ENCODE results near the gene MYCBPAP. TPM values are rescaled to one million over a fixed set of nuclear protein-coding genes. Genes with fewer than 3 reads are reported as not detected.

Gene MYCBPAP, protein sequence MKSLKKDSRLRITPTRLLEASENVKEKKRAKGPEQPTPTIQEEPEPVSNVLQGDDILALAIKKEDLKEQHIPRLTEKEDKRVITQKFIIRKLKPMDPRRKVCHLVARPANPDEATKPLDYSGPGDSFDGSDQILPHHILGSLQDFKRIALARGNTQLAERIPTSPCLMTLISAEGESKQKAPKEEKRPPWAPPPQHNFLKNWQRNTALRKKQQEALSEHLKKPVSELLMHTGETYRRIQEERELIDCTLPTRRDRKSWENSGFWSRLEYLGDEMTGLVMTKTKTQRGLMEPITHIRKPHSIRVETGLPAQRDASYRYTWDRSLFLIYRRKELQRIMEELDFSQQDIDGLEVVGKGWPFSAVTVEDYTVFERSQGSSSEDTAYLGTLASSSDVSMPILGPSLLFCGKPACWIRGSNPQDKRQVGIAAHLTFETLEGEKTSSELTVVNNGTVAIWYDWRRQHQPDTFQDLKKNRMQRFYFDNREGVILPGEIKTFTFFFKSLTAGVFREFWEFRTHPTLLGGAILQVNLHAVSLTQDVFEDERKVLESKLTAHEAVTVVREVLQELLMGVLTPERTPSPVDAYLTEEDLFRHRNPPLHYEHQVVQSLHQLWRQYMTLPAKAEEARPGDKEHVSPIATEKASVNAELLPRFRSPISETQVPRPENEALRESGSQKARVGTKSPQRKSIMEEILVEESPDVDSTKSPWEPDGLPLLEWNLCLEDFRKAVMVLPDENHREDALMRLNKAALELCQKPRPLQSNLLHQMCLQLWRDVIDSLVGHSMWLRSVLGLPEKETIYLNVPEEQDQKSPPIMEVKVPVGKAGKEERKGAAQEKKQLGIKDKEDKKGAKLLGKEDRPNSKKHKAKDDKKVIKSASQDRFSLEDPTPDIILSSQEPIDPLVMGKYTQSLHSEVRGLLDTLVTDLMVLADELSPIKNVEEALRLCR
- 1 to 10 TPM in 4 of 8 experiments, under 1 TPM in 3, not detected in 1; 0.71 to 2.8 (median 1.2) TPM for total RNA-seq

DNA sequence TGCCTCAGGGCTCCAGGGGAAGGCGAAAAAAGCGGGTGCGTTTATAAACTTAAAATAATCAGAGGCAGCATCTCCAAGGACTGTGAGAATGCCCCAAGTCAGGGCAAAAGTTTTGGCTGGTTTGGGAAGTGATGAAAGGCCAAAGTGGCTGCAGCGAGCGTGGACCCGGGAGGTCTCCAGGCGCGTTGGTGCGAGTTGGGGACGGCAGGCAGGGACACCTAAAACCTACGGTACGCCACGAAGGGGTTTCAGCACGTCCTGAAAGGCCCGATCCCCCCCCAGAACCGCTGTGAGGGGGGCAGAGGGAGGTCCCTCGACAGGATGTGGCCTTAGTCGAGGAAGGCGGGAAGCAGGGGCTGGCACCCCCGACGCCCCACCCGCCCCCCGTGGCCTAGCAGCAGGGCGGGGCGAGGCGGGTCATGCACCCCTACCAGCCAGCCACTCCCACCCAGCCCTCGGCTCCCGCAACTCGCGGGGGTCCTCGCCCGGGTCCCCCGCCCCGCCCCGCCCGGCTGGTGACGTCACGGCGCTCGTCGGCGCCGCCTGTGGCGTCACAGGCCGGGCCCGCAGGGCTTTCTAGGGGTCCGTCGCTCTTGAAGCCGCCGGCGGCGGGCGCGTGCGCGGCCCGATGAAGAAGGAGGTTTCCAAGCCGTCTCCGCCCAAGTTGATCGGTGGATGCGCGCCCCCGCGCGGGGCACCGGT lies at the start of gene MYCBPAP:
MYCBPAP (plus strand) TSS at position 569 of the 702 bp plus-strand sequence. CDS start 236 bp downstream, outside the sequence.
- WGBS, 10 experiments, result 0 to 91% methylated on average over 4 to 7 of the region's 66 CpGs; no CpG with 5 or more reads in 8 of the 10 experiments
- H3K4me1 ChIP-seq (replicated peaks in 1 of 2), result peaks cover 6 to 25% of the 10 kb centered on the region in 2 donors
- ATAC-seq (replicated peaks in 6 of 8), result peak; percentile 58 to 89 (median 72)
- peak within 1 kb of the TSS in 1 of 2 donors; percentile 57 for H3K27ac ChIP-seq
- H3K4me3 ChIP-seq, result peak within 1 kb of the TSS; percentile 22 to 36 (median 31)
- in situ Hi-C loops (cut with MboI; ENCODE audit: low pct_unique_long_range_greater_than_20kb in 2 of 9, low sequenced_read_pairs in 9 of 9, unreplicated experiment in 9 of 9), result no loop called here

DNA sequence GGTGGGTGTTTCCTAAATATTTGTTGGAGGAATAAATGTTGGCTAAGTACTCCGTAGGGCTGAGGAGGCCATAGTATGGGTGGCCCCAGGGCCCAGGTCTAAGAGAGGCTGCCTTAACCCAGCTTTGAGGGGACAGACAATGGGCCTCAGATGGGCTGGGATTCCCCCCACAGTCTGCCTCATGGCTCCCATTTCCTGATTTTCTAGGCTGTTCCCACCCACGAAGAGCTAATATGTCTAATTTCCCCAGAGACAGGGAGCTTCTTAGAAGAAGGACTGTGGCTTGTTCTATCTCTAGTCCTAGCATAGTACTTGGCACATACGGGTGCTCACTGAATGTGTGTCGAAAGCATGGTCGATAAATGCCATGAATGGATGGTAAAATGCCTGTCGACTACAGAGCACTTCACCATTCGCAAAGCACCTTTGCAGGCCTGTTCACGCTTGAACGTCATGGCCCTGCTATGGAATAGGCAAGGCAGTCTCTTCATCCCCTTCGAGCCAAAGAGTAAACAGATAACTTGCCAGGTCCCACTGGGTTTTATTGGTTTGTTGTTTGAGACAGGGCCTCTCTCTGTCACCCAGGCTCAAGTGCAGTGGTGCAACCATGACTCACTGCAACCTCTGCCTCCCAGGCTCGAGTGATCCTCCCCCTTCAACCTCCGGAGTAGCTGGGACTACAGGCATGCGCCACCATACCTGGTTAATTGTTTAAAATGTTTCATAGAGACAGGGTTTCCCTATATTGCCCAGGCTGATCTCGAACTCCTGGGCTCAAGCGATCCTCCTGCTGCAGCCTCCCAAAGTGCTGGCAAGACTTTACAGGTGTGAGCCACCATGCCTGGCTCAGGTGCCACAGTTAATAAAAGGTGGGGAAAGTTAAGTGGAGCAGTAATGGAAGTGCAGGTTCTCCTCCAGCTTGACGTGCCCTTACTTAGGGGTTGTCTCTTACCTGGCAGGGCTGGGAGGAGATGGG lies 49.2 kb upstream of the MYCBPAP start:
- WGBS, 10 experiments, result 57 to 100% (median 85%) methylated on average over 3 to 13 of the region's 16 CpGs; no CpG with 5 or more reads in 2 of the 10 experiments
- no peak overlapping the region for H3K27ac ChIP-seq
- no peak for ATAC-seq (replicated peaks in 6 of 8)
- no peaks in the 10 kb centered on the region for H3K4me1 ChIP-seq (replicated peaks in 1 of 2)
- no peak overlapping the region for H3K4me3 ChIP-seq
- in situ Hi-C loops (cut with MboI; ENCODE audit: low pct_unique_long_range_greater_than_20kb in 2 of 9, low sequenced_read_pairs in 9 of 9, unreplicated experiment in 9 of 9), result no loop called here

DNA sequence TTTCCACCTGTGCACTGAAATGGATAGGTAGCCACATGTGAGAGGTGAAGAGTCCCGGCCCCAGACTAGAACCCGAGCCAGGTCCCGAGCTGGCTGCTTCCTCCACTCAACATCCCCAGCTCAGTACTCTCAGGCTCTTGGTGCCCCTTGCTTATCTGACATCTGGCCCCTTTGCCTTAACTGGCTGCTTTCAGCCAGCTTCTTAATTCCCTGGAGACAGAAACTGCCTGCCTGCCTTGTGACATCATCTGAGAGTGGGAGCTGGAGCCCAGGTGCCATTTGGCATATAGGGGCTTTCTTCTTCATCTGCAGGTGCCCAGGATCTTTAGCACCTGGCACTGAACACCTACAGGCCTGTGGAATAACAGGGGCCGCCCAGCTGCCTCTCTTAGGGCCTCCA lies 48.5 kb upstream of the MYCBPAP start:
- WGBS, 10 experiments, result 50 to 86% (median 80%) methylated on average over 1 of the region's 4 CpGs; no CpG with 5 or more reads in 6 of the 10 experiments
- Histone ChIP-seq H3K27ac (no peak overlapping the region), H3K4me3 (no peak overlapping the region), H3K4me1 (replicated peaks in 1 of 2) (no peaks in the 10 kb centered on the region)
- in situ Hi-C loops (cut with MboI; ENCODE audit: low pct_unique_long_range_greater_than_20kb in 2 of 9, low sequenced_read_pairs in 9 of 9, unreplicated experiment in 9 of 9), result no loop called here
- peak in 1 of 8 experiments; percentile 35 for ATAC-seq (replicated peaks in 6 of 8)

DNA sequence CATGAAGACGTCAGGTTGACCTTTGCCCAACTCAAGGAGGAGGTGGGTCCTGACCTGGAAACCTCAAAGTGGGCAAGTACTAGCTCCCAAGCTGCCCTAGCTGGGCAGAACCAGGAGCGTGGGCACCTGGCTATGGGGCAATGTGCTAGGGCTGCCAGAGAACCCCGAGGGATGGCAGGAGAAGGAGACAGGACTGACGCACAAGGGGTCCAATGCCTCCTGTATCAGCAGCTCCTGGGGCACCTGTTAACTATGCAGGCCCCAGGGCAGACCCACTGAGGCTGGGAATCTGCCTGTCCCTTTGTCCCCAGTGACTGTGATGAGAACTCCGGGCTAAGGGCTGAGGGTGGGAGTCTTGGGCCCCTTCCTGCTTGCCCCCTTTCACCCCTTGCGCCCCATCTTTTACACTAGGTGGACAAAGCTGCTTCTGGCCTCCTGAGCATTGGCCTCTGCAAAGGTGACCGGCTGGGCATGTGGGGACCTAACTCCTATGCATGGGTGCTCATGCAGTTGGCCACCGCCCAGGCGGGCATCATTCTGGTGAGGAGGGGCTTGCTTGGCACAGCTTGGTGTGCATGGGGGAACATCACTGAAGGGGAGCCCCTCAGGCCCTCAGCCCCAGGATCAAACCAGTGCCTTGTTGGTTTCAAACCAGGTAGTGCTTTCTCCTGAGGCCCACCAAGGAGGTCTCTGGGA lies 47.3 kb upstream of the MYCBPAP start:
- ATAC-seq (replicated peaks in 6 of 8), result no peak
- no peak overlapping the region for H3K27ac ChIP-seq
- in situ Hi-C loops (cut with MboI; ENCODE audit: low pct_unique_long_range_greater_than_20kb in 2 of 9, low sequenced_read_pairs in 9 of 9, unreplicated experiment in 9 of 9), result no loop called here
- WGBS, 10 experiments, result 67 to 100% (median 91%) methylated on average over 1 to 2 of the region's 9 CpGs; no CpG with 5 or more reads in 6 of the 10 experiments
- no peaks in the 10 kb centered on the region for H3K4me1 ChIP-seq (replicated peaks in 1 of 2)
- H3K4me3 ChIP-seq, result no peak overlapping the region

DNA sequence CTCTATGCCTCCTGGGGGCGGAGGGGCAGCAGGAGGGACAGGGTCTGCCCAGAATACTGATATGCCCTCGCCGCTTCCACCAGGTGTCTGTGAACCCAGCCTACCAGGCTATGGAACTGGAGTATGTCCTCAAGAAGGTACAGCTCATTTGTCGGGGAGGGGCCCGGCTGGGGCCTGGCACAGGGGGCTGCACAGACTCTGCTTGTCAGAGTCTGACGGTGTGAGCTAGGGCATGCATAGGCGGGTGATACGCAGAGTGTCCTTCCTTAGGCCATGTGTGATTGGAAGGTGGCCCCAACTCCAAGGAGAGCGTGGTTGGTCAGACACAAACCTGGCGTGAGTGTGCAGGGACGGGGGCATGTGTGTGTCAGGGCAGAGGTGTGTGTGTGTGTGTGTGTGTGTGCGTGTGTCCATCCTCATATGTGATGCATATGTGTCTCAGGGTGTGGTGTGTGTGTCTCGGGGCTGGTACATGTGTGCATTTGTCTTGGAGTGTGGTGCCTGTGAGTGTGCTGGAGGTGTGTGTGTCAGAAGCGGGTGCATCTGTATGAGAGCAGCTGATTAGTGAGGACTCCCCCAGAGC lies 46.6 kb upstream of the MYCBPAP start:
- no peak overlapping the region for H3K4me3 ChIP-seq
- ATAC-seq (replicated peaks in 6 of 8), result peak in 2 of 8 experiments; percentile 17 to 21
- in situ Hi-C loops (cut with MboI; ENCODE audit: low pct_unique_long_range_greater_than_20kb in 2 of 9, low sequenced_read_pairs in 9 of 9, unreplicated experiment in 9 of 9), result no loop called here
- 73 to 100% methylated on average over 1 to 3 of the region's 14 CpGs; no CpG with 5 or more reads in 8 of the 10 experiments for WGBS, 10 experiments
- no peak overlapping the region for H3K27ac ChIP-seq
- H3K4me1 ChIP-seq (replicated peaks in 1 of 2), result no peaks in the 10 kb centered on the region

DNA sequence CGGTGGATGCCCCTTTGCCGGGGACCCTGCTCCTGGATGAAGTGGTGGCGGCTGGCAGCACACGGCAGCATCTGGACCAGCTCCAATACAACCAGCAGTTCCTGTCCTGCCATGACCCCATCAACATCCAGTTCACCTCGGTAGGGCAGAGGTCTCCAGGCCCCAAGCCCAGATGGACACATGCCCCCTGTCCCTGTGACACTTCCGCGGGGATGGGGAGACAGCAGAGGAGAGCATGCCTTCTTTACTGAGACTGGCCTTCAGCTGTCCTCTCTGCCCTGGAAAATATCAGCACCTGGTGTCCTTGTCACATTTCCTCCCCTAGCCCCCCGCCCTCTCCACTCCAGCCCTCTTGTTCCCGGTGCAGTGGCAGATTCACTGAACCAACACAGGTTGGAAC lies 45.8 kb upstream of the MYCBPAP start:
- no peak for ATAC-seq (replicated peaks in 6 of 8)
- H3K27ac ChIP-seq, result no peak overlapping the region
- in situ Hi-C loops (cut with MboI; ENCODE audit: low pct_unique_long_range_greater_than_20kb in 2 of 9, low sequenced_read_pairs in 9 of 9, unreplicated experiment in 9 of 9), result no loop called here
- 37 to 83% methylated on average over 1 to 2 of the region's 9 CpGs; no CpG with 5 or more reads in 8 of the 10 experiments for WGBS, 10 experiments
- H3K4me3 ChIP-seq, result no peak overlapping the region
- H3K4me1 ChIP-seq (replicated peaks in 1 of 2), result no peaks in the 10 kb centered on the region

DNA sequence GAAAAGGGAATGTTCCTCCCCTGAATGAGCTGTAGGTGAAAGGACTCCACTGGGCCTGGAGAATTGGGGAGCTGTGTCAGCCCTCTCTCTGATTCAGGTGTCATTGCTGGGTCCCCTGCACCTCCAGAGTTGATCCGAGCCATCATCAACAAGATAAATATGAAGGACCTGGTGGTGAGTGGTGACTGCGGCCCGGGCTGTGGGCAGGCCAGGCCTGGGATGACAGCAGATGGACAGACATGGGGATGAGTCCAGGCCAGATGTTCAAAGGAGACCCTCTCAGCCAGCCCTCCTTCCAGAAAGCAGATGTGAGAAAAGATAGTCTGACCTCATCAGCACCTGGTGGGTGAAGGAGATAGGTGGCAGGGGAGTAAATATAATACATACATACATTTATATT lies 44.1 kb upstream of the MYCBPAP start:
- no peak for ATAC-seq (replicated peaks in 6 of 8)
- 80 to 100% methylated on average over 3 of the region's 3 CpGs; no CpG with 5 or more reads in 8 of the 10 experiments for WGBS, 10 experiments
- Histone ChIP-seq H3K27ac (no peak overlapping the region), H3K4me1 (replicated peaks in 1 of 2) (peaks cover 0 to 2% of the 10 kb centered on the region in 2 donors), H3K4me3 (no peak overlapping the region)
- in situ Hi-C loops (cut with MboI; ENCODE audit: low pct_unique_long_range_greater_than_20kb in 2 of 9, low sequenced_read_pairs in 9 of 9, unreplicated experiment in 9 of 9), result no loop called here

DNA sequence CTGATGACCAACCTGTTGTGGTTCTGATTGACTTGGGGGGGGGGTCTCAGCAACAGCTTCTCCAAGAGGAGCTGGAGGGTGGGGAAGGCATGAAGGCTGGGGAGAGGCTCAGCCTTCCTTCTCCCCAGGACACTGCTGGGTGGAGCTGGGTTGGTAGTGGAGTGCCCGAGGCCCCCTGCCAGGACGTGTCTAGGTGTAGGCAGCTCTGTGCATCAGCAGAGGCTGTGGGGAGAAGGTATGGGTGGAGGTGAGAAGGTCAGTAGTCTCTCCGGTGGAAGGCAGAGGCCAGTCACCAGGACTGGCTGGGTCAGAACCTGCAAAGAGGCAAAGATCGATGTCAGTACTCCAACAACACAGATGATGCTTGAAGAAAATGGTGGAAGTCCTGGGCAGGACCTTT lies 43.5 kb upstream of the MYCBPAP start:
- ATAC-seq (replicated peaks in 6 of 8), result no peak
- Histone ChIP-seq H3K4me3 (no peak overlapping the region), H3K4me1 (replicated peaks in 1 of 2) (peaks cover 0 to 2% of the 10 kb centered on the region in 2 donors), H3K27ac (no peak overlapping the region)
- WGBS, 10 experiments, result 60 to 100% methylated on average over 1 of the region's 4 CpGs; no CpG with 5 or more reads in 8 of the 10 experiments
- in situ Hi-C loops (cut with MboI; ENCODE audit: low pct_unique_long_range_greater_than_20kb in 2 of 9, low sequenced_read_pairs in 9 of 9, unreplicated experiment in 9 of 9), result no loop called here

DNA sequence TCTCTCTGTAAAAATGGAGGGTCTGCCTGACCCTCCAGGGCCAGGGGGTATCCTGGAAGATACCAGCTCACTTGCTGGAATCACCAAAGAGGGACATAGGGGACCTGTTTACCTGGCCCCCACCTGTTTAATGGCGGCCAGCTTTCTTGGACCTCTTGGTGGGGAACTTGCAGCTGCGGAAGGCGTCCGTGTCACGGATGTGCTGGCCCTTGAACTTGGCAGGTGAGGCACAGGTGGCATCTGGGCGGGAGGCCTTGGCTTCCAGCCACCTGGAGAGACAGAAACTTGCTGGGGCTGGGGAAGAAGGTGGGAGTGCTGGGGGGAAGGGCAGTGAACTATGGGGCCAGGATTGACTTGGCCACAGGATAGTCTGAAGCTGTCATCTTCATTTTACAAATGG lies 43.1 kb upstream of the MYCBPAP start:
- in situ Hi-C loops (cut with MboI; ENCODE audit: low pct_unique_long_range_greater_than_20kb in 2 of 9, low sequenced_read_pairs in 9 of 9, unreplicated experiment in 9 of 9), result no loop called here
- Histone ChIP-seq H3K4me1 (replicated peaks in 1 of 2) (peaks cover 0 to 2% of the 10 kb centered on the region in 2 donors), H3K4me3 (no peak overlapping the region), H3K27ac (no peak overlapping the region)
- ATAC-seq (replicated peaks in 6 of 8), result no peak
- 71 to 86% methylated on average over 4 to 5 of the region's 6 CpGs; no CpG with 5 or more reads in 8 of the 10 experiments for WGBS, 10 experiments

DNA sequence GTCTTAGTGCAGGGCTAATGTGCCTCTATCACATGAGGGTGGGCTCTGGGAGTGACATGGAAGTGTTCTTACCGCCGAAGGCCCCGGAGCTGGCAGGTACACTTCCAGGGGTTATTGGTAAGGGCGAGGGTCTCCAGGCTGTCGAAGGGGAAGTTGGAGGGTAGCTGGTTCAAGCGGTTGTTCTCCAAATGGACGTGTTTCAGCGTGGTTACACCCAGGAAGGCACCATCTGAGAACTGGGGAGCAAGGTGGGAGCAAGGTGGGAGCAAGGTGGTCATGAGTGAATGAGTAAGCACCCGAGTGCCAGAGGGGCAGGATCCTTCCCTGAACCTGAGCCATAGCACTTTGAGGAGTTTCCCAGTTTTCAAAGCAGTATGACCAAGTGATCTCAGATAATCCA lies 42.6 kb upstream of the MYCBPAP start:
- H3K27ac ChIP-seq, result no peak overlapping the region
- H3K4me3 ChIP-seq, result no peak overlapping the region
- 43 to 100% (median 78%) methylated on average over 1 to 4 of the region's 9 CpGs; no CpG with 5 or more reads in 4 of the 10 experiments for whole genome bisulfite sequencing, 10 experiments
- in situ Hi-C loops (cut with MboI; ENCODE audit: low pct_unique_long_range_greater_than_20kb in 2 of 9, low sequenced_read_pairs in 9 of 9, unreplicated experiment in 9 of 9), result no loop called here
- no peak for ATAC-seq (replicated peaks in 6 of 8)
- H3K4me1 ChIP-seq (replicated peaks in 1 of 2), result peaks cover 0 to 2% of the 10 kb centered on the region in 2 donors
